HG03139 (cell line): ENCODE measurements around the gene IL1B.
"Not testable (repeated sequence)": the region's sequence is repeated elsewhere in the genome, so short reads cannot be mapped to it uniquely, and the experiment has no call there.

Experiments
- ATAC-seq: cut with Tn5 transposase; IDR thresholded peaks from one replicate; pipeline ENCODE4 v1.9.1; 2021; ENCODE audit not compliant: unreplicated experiment

The IL1B gene

GRCh38 chr2:112859406-112860183, 23.0 kb upstream of the IL1B start:
- ATAC-seq = not testable (repeated sequence)

GRCh38 chr2:112850588-112850987, 14.0 kb upstream of the IL1B start:
- ATAC-seq = no peak

- ATAC-seq = no peak
These were observed 13.4 kb upstream of the IL1B start for GRCh38 chr2:112849956-112850355.

GRCh38 chr2:112848833-112849232, 12.3 kb upstream of the IL1B start:
- ATAC-seq = no peak

DNA sequence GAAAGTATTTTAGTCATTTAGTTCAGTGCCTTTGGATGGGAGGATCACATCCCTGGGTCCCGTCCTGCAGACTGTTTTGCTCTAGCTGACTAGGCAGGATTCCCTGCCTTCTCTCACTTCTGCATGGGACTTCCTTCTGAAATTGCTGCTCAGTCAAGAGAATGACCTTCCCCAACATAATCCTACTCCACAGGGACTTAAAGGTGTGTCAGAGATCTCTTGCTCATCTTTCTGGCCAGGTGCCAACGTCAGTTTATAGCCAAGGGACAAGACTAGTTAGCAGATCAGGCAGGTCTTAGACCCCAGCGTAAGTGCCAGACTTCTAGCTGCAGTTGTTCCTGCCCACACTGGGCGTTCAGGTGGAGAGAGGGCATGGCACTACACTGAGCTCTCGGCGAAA, 9.5 kb upstream of the IL1B start:
- no peak for ATAC-seq

GRCh38 chr2:112843836-112844235, 7.3 kb upstream of the IL1B start:
- no peak for ATAC-seq

- no peak for ATAC-seq
These were observed 6.7 kb upstream of the IL1B start for GRCh38 chr2:112843288-112843687.

GRCh38 chr2:112841295-112842044, 4.9 kb upstream of the IL1B start:
- no peak for ATAC-seq

GRCh38 chr2:112840068-112840445, 3.5 kb upstream of the IL1B start:
- ATAC-seq = no peak

DNA sequence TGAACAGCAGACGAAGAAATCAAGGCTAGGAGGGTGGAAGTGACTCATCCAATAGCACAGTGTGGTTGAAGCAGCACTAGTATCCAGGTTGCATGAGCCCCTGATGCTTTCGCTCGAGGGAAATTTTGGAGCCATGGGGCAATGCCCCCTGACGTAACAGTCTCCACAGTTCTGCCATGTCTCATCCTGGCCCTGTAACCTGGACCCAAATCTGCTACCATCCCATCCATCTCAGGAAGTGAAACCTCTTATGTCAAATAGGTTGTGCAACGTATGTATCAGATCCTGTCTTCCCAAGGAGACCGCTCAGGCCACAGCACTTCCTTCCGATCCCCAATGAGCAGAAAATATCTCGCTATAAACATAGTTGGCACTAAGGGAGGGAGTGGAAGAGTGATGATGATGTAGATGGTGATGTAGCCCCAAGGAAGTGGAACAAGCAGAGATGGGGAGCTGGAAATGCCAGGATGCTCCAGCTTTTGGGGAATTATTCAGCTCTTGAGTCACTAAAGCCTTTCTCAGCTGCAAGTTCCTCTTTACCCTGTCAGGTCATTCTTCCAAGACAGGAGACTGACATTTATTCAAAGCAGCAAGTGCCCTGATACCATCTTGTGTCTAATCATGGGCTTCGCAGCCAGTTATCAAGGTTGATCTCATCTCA, 3.0 kb upstream of the IL1B start:
- no peak for ATAC-seq

DNA sequence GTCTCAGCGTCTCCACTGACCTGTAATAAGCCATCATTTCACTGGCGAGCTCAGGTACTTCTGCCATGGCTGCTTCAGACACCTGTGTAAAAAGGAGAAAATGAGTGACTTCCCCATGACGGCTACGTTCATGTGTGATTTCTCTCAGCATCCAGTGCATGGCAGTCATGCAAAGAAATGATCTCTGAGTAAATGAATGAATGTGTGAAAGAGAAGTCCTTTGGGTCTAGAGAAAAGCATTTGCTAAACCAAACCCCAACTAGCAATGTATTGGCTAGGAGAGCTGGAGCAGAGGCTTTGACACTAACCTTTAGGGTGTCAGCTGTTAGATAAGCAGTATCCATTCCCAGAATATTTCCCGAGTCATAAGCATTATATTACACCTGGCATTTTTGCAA, 417 bp downstream of the IL1B start:
- ATAC-seq = no peak

GRCh38 chr2:112835536-112836162, 930 bp downstream of the IL1B start:
- ATAC-seq = no peak

GRCh38 chr2:112835061-112835501, 1.5 kb downstream of the IL1B start:
- no peak for ATAC-seq

DNA sequence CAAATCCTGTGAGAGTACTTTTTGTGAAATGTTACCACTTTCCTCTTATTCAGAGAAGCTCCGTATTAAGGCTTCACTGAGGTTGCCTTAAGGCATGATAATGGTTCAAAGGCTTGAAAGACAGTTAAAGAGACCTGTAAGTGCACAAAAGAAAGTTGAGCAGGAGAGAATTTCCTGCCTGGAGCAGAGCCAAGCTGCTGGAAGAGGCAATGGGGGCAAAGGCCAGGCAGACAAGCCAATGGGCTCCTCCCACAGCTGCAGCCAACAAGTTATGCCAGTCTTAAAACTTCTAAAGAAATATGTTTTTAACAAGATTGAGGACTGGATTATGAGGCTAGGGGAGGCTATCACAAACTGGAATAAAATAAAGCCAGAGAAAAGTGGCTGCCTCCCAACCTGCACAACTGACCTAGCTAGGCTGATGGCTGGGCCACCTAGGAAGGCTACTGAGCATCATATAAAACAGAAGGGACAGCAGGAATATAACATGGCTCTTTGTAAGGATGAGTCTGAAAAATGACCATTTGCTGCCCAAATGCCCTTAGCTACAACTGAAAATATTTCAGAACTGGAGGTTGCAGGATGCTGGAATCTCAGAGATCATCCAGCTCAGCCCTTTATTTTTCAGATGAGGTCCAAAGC, 2.1 kb downstream of the IL1B start:
- no peak for ATAC-seq

- no peak for ATAC-seq
These were observed 2.6 kb downstream of the IL1B start for GRCh38 chr2:112833976-112834375.

DNA sequence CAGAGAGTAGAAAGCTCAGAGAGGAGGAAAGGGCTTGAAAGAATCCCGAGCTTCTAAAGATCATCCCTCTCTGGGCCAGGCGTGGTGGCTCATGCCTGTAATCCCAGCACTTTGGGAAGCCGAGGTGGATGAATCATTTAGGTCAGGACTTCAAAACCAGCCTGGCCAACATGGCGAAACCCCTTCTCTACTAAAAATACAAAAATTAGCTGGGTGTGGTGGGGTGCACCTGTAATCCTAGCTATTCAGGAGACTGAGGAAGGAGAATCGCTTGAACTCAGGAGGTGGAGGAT, 3.0 kb downstream of the IL1B start:
- not testable (repeated sequence) for ATAC-seq

- ATAC-seq = no peak
These were observed 3.5 kb downstream of the IL1B start for GRCh38 chr2:112832841-112833638.

GRCh38 chr2:112831946-112832840, 4.4 kb downstream of the IL1B start:
- ATAC-seq = no peak

- no peak for ATAC-seq
These were observed 5.1 kb downstream of the IL1B start for GRCh38 chr2:112831513-112831845.
